Endometrial microvascular endothelial cells (primary cell): ENCODE data around the gene PDE6B. TPM values are rescaled to one million over a fixed set of nuclear protein-coding genes. Genes with fewer than 3 reads are reported as not detected.

Experiments
- in situ Hi-C: cut with HindIII; loops from 2 replicates; pipeline ENCODE4 v1.10.0; 2017; ENCODE audit warnings: low sequenced_read_pairs, low pct_unique_long_range_greater_than_20kb; ENCODE audit errors: inconsistent ontology term
- total RNA-seq: library from RNA; depleted of rRNA; stranded (reverse); fragments of >200 nt; gene quantifications from one replicate; pipeline ENCODE4 v1.2.3, GENCODE V29; 2015; ENCODE audit errors: inconsistent ontology term

The PDE6B gene
- total RNA-seq, 1 donor from 2014 or later: not detected

- in situ Hi-C loops: no loop called here
These were observed 53.1 kb downstream of the PDE6B start for GRCh38 chr4:678331-679103.

- in situ Hi-C loops: no loop called here
These were observed 53.7 kb downstream of the PDE6B start for GRCh38 chr4:679104-679481.

- in situ Hi-C loops: no loop called here
These were observed 54.3 kb downstream of the PDE6B start for GRCh38 chr4:679629-680028.

GRCh38 chr4:680091-680490 lies 54.7 kb downstream of the PDE6B start:
- in situ Hi-C loops: no loop called here

GRCh38 chr4:680551-680927 lies 55.2 kb downstream of the PDE6B start:
- in situ Hi-C loops: no loop called here

- in situ Hi-C loops: no loop called here
These were observed 55.7 kb downstream of the PDE6B start for GRCh38 chr4:680928-681645.

GRCh38 chr4:681736-682451 lies 56.5 kb downstream of the PDE6B start:
- in situ Hi-C loops: no loop called here

GRCh38 chr4:682490-683172 lies 57.3 kb downstream of the PDE6B start:
- in situ Hi-C loops: no loop called here

- in situ Hi-C loops: no loop called here
These were observed 58.0 kb downstream of the PDE6B start for GRCh38 chr4:683247-683897.

- in situ Hi-C loops: no loop called here
These were observed 58.7 kb downstream of the PDE6B start for GRCh38 chr4:683982-684622.

- in situ Hi-C loops: no loop called here
These were observed 59.4 kb downstream of the PDE6B start for GRCh38 chr4:684623-685327.

- in situ Hi-C loops: no loop called here
These were observed 60.5 kb downstream of the PDE6B start for GRCh38 chr4:685679-686412.

- in situ Hi-C loops: no loop called here
These were observed 61.2 kb downstream of the PDE6B start for GRCh38 chr4:686413-687040.

GRCh38 chr4:687048-687970 lies 61.9 kb downstream of the PDE6B start:
- in situ Hi-C loops: no loop called here

- in situ Hi-C loops: no loop called here
These were observed 62.8 kb downstream of the PDE6B start for GRCh38 chr4:687971-688853.
